H9 (cell line): ENCODE results near the gene ZNF263. TPM values are rescaled to one million over a fixed set of nuclear protein-coding genes. Genes with fewer than 3 reads are reported as not detected.

ENCODE experiments used
- DNase-seq: peaks from one replicate; pipeline ENCODE4 v3.0.0-alpha.2; 2017
- H2AFZ ChIP-seq: one replicate; pipeline ENCODE4 v1.6.1; 2013; ENCODE audit warnings: mild to moderate bottlenecking, low read length, control low read depth, moderate library complexity
- H2AK5ac ChIP-seq: 2 replicates; pipeline ENCODE4 v1.6.1; 2013; ENCODE audit warnings: low read length, control low read depth, mixed read lengths; ENCODE audit not compliant: insufficient read length
- H2BK120ac ChIP-seq: one replicate; pipeline ENCODE4 v1.6.1; 2013; ENCODE audit warnings: low read depth, mild to moderate bottlenecking, low read length, control low read depth, inconsistent platforms; ENCODE audit not compliant: poor library complexity, severe bottlenecking
- H2BK12ac ChIP-seq: 2 replicates; pipeline ENCODE4 v1.6.1; 2013; ENCODE audit warnings: low read length, control low read depth, mixed read lengths, low read depth; ENCODE audit not compliant: insufficient read length
- H2BK15ac ChIP-seq: 2 replicates; pipeline ENCODE4 v1.6.1; 2013; ENCODE audit warnings: low read depth, low read length, control low read depth
- H2BK20ac ChIP-seq: one replicate; pipeline ENCODE4 v1.6.1; 2013; ENCODE audit warnings: low read depth, mild to moderate bottlenecking, low read length, control low read depth, inconsistent platforms; ENCODE audit not compliant: poor library complexity, severe bottlenecking
- H2BK5ac ChIP-seq: 2 replicates; pipeline ENCODE4 v1.6.1; 2013; ENCODE audit warnings: low read length, control low read depth, mixed read lengths; ENCODE audit not compliant: insufficient read length
- H3K14ac ChIP-seq: 2 replicates; pipeline ENCODE4 v1.6.1; 2013; ENCODE audit warnings: low read length, control low read depth; ENCODE audit not compliant: insufficient read depth
- H3K18ac ChIP-seq: 2 replicates; pipeline ENCODE4 v1.6.1; 2013; ENCODE audit warnings: low read depth, mild to moderate bottlenecking, mixed read lengths, low read length, control low read depth; ENCODE audit not compliant: insufficient read length
- H3K23ac ChIP-seq: 2 replicates; pipeline ENCODE4 v1.6.1; 2013; ENCODE audit warnings: low read length, control low read depth, mixed read lengths, low read depth; ENCODE audit not compliant: insufficient read length
- H3K23me2 ChIP-seq: 2 replicates; pipeline ENCODE4 v1.6.1; 2013; ENCODE audit warnings: low read depth, mild to moderate bottlenecking, mixed read lengths, low read length, control low read depth; ENCODE audit not compliant: insufficient read length, poor library complexity, severe bottlenecking
- H3K27ac ChIP-seq: 2 replicates; pipeline ENCODE4 v1.5.1; 2013; ENCODE audit warnings: low read length, control low read depth, mixed read lengths, low read depth; ENCODE audit not compliant: insufficient read length
- H3K27me3 ChIP-seq: 2 replicates; pipeline ENCODE4 v1.6.1; 2013; ENCODE audit warnings: low read length, control low read depth, inconsistent platforms; ENCODE audit not compliant: insufficient read depth
- H3K4ac ChIP-seq: 2 replicates; pipeline ENCODE4 v1.6.1; 2013; ENCODE audit warnings: low read depth, mild to moderate bottlenecking, control low read depth, inconsistent platforms, low read length, moderate library complexity
- H3K4me1 ChIP-seq: 2 replicates; pipeline ENCODE4 v1.6.1; 2013; ENCODE audit warnings: low read length, control low read depth, inconsistent platforms; ENCODE audit not compliant: insufficient read depth
- H3K4me2 ChIP-seq: 2 replicates; pipeline ENCODE4 v1.6.1; 2013; ENCODE audit warnings: low read length, control low read depth, mixed read lengths; ENCODE audit not compliant: insufficient read length, insufficient read depth
- H3K56ac ChIP-seq: 2 replicates; pipeline ENCODE4 v1.6.1; 2013; ENCODE audit warnings: low read depth, mild to moderate bottlenecking, mixed read lengths, low read length, control low read depth; ENCODE audit not compliant: insufficient read length
- H3K79me1 ChIP-seq: 2 replicates; pipeline ENCODE4 v1.6.1; 2013; ENCODE audit warnings: low read depth, mild to moderate bottlenecking, moderate library complexity, low read length, control low read depth, inconsistent platforms; ENCODE audit not compliant: insufficient read depth, poor library complexity, severe bottlenecking
- H3K79me2 ChIP-seq: 2 replicates; pipeline ENCODE4 v1.6.1; 2013; ENCODE audit warnings: low read length, control low read depth, inconsistent platforms; ENCODE audit not compliant: insufficient read depth
- H3K9ac ChIP-seq: 2 replicates; pipeline ENCODE4 v1.6.1; 2013; ENCODE audit warnings: low read length, control low read depth, mixed read lengths; ENCODE audit not compliant: insufficient read length; ENCODE audit errors: extremely low read depth
- H3K9me3 ChIP-seq: one replicate; pipeline ENCODE4 v1.6.1; 2013; ENCODE audit warnings: low read depth, low read length, inconsistent platforms; ENCODE audit not compliant: control insufficient read depth
- H3T11ph ChIP-seq: one replicate; pipeline ENCODE4 v1.6.1; 2013; ENCODE audit warnings: mild to moderate bottlenecking, low read length, control low read depth, inconsistent platforms
- H4K20me1 ChIP-seq: one replicate; pipeline ENCODE4 v1.6.1; 2013; ENCODE audit not compliant: control insufficient read depth, insufficient read length, insufficient read depth
- H4K5ac ChIP-seq: 2 replicates; pipeline ENCODE4 v1.6.1; 2013; ENCODE audit warnings: low read depth, mild to moderate bottlenecking, mixed read lengths, low read length, control low read depth; ENCODE audit not compliant: insufficient read length
- H4K8ac ChIP-seq: replicated peaks from 2 replicates; pipeline ENCODE4 v1.6.1; 2013; ENCODE audit warnings: low read length, control low read depth, mixed read lengths, low read depth; ENCODE audit not compliant: insufficient read length
- H4K91ac ChIP-seq: 2 replicates; pipeline ENCODE4 v1.6.1; 2013; ENCODE audit warnings: low read depth, mild to moderate bottlenecking, moderate library complexity, mixed read lengths, low read length, control low read depth; ENCODE audit not compliant: insufficient read length
- H3K27ac Mint-ChIP-seq, 3 experiments: 2 replicates in 2 of 3; 3 replicates in 1 of 3; pipeline ENCODE4 v1.8.0; 2020 to 2021; ENCODE audit warnings: mixed read lengths in 3 of 3, mild to moderate bottlenecking in 1 of 3, moderate library complexity in 1 of 3
- H3K27me3 Mint-ChIP-seq: 2 replicates; pipeline ENCODE4 v1.8.0; 2021; ENCODE audit warnings: low read depth, mild to moderate bottlenecking, moderate library complexity, mixed read lengths
- H3K36me3 Mint-ChIP-seq, 3 experiments: 2 replicates in 2 of 3; 3 replicates in 1 of 3; pipeline ENCODE4 v1.8.0; 2020 to 2021; ENCODE audit warnings: low read depth in 3 of 3, mixed read lengths in 3 of 3; ENCODE audit not compliant: insufficient read depth in 1 of 3
- H3K4me1 Mint-ChIP-seq, 2 experiments: 2 replicates each; pipeline ENCODE4 v1.8.0; 2020; ENCODE audit warnings: mixed read lengths in 2 of 2
- H3K4me3 Mint-ChIP-seq, 2 experiments: 2 replicates in 1 of 2; 3 replicates in 1 of 2; pipeline ENCODE4 v1.8.0; 2020 to 2021; ENCODE audit warnings: mild to moderate bottlenecking in 2 of 2, mixed read lengths in 2 of 2, moderate library complexity in 1 of 2
- H3K9me3 Mint-ChIP-seq, 2 experiments: 2 replicates in 1 of 2; 3 replicates in 1 of 2; pipeline ENCODE4 v1.8.0; 2020; ENCODE audit warnings: mild to moderate bottlenecking in 2 of 2, mixed read lengths in 2 of 2, moderate library complexity in 1 of 2
- WGBS: extraction: QIAGEN DNeasy Blood & Tissue Kit; methylation state at CpG from one replicate; pipeline ENCODE4 v1.1.7; 2013; ENCODE audit warnings: missing lambda C conversion rate, low lambda C conversion rate, mixed read lengths; ENCODE audit not compliant: insufficient read length; ENCODE audit errors: extremely low coverage; 5-methylcytosine and 5-hydroxymethylcytosine counted together
- total RNA-seq: library from RNA; stranded (reverse); gene quantifications from 2 replicates; pipeline ENCODE4 v1.2.1, GENCODE V29; 2021
- TF ChIP-seq, protein P1 (sequence below): fragments of 200-600 bp; sonication (generic); conservative IDR thresholded peaks from 3 replicates; pipeline ENCODE4 v1.8.0; 2021; ENCODE audit warnings: antibody characterized with exemption, mild to moderate bottlenecking

ZNF263 gene
- total RNA-seq, 1 experiment from 2014 or later: 35.7 TPM

DNA sequence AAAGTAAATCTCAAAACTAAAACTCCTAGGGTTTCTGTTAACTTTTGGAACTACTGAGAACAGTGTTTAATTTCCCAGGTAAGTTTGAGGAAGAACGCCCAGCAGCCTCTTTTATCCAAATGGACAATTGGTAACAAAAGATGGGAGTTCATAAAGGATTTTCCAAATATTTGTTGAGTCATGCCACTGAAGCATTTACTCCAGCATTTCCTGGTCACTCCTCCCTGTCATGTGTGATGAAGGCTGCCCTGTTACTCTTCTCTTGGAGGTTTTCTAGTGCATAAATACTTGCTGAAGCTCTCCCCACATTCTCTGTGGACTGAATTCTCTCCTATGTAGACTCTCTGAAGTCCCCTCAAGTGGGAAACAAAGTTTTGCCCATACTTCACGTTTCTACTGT, 38.5 kb downstream of the ZNF263 start:
- Mint-ChIP-seq H3K4me3 (no peak overlapping the region), H3K4me1 (no peaks in the 10 kb centered on the region), H3K27me3 (peaks cover 32% of the 10 kb centered on the region), H3K9me3 (peaks cover 74 to 79% of the 10 kb centered on the region in 2 experiments), H3K36me3 (peaks cover 30 to 37% (median 35%) of the 10 kb centered on the region in 3 experiments), H3K27ac (no peak overlapping the region)
- H2BK12ac ChIP-seq: no peak overlapping the region
- no peak overlapping the region for H3K18ac ChIP-seq
- no peak overlapping the region for H2BK120ac ChIP-seq
- no peak overlapping the region for H2AK5ac ChIP-seq
- H4K5ac ChIP-seq: no peak overlapping the region
- H3K79me2 ChIP-seq: no peaks in the 10 kb centered on the region
- no peak for DNase-seq
- no peaks in the 10 kb centered on the region for H4K20me1 ChIP-seq
- no peak overlapping the region for H3K56ac ChIP-seq
- H3K27me3 ChIP-seq: no peaks in the 10 kb centered on the region
- no peak overlapping the region for H3K27ac ChIP-seq
- no peak overlapping the region for H2AFZ ChIP-seq
- WGBS: no CpG with 5 or more reads among the region's 2 CpGs
- no peak overlapping the region for H4K8ac ChIP-seq
- TF ChIP-seq, protein P1, sequence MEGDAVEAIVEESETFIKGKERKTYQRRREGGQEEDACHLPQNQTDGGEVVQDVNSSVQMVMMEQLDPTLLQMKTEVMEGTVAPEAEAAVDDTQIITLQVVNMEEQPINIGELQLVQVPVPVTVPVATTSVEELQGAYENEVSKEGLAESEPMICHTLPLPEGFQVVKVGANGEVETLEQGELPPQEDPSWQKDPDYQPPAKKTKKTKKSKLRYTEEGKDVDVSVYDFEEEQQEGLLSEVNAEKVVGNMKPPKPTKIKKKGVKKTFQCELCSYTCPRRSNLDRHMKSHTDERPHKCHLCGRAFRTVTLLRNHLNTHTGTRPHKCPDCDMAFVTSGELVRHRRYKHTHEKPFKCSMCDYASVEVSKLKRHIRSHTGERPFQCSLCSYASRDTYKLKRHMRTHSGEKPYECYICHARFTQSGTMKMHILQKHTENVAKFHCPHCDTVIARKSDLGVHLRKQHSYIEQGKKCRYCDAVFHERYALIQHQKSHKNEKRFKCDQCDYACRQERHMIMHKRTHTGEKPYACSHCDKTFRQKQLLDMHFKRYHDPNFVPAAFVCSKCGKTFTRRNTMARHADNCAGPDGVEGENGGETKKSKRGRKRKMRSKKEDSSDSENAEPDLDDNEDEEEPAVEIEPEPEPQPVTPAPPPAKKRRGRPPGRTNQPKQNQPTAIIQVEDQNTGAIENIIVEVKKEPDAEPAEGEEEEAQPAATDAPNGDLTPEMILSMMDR: no peak
- no peak overlapping the region for H3K4ac ChIP-seq
- no peaks in the 10 kb centered on the region for H3K23me2 ChIP-seq
- no peak overlapping the region for H3K23ac ChIP-seq
- no peak overlapping the region for H3K9ac ChIP-seq
- no peak overlapping the region for H2BK5ac ChIP-seq
- H2BK20ac ChIP-seq: no peak overlapping the region
- no peak overlapping the region for H3K14ac ChIP-seq
- no peaks in the 10 kb centered on the region for H3K4me1 ChIP-seq
- peaks cover 53% of the 10 kb centered on the region for H3K9me3 ChIP-seq
- no peaks in the 10 kb centered on the region for H3K79me1 ChIP-seq
- H3T11ph ChIP-seq: no peak overlapping the region
- no peak overlapping the region for H4K91ac ChIP-seq
- H2BK15ac ChIP-seq: no peak overlapping the region
- no peak overlapping the region for H3K4me2 ChIP-seq
